HG03354 (cell line): Measurements from ENCODE around the gene TM4SF1.

Experiments
- ATAC-seq: cut with Tn5 transposase; IDR thresholded peaks from one replicate; pipeline ENCODE4 v1.9.1; 2021; ENCODE audit warnings: mild to moderate bottlenecking; ENCODE audit not compliant: unreplicated experiment, poor library complexity, severe bottlenecking

TM4SF1 gene

GRCh38 chr3:149377408-149378364 is at the start of gene TM4SF1:
TM4SF1 (minus strand) TSS chr3:149377649; CDS start chr3:149377547, 102 bp downstream.
- ATAC-seq: no peak

GRCh38 chr3:149426325-149426724 is 48.9 kb upstream of the TM4SF1 start:
- no peak for ATAC-seq

- no peak for ATAC-seq
Observed at GRCh38 chr3:149424918-149425317, 47.5 kb upstream of the TM4SF1 start.

- no peak for ATAC-seq
Observed at GRCh38 chr3:149421764-149422163, 44.3 kb upstream of the TM4SF1 start.

GRCh38 chr3:149419816-149420215 is 42.4 kb upstream of the TM4SF1 start:
- no peak for ATAC-seq

GRCh38 chr3:149417727-149418126 is 40.3 kb upstream of the TM4SF1 start:
- ATAC-seq: no peak

GRCh38 chr3:149417174-149417573 is 39.7 kb upstream of the TM4SF1 start:
- ATAC-seq: peak; percentile 96

- ATAC-seq: peak; percentile 40
Observed at GRCh38 chr3:149415484-149415883, 38.0 kb upstream of the TM4SF1 start.

GRCh38 chr3:149414557-149415231 is 37.2 kb upstream of the TM4SF1 start:
- ATAC-seq: no peak

GRCh38 chr3:149411583-149411982 is 34.1 kb upstream of the TM4SF1 start:
- no peak for ATAC-seq

- no peak for ATAC-seq
Observed at GRCh38 chr3:149409351-149409750, 31.9 kb upstream of the TM4SF1 start.

GRCh38 chr3:149407898-149408297 is 30.4 kb upstream of the TM4SF1 start:
- no peak for ATAC-seq

GRCh38 chr3:149406244-149406752 is 28.8 kb upstream of the TM4SF1 start:
- ATAC-seq: no peak

- ATAC-seq: no peak
Observed at GRCh38 chr3:149403443-149403842, 26.0 kb upstream of the TM4SF1 start.

- ATAC-seq: no peak
Observed at GRCh38 chr3:149402481-149402880, 25.0 kb upstream of the TM4SF1 start.

GRCh38 chr3:149401926-149402310 is 24.5 kb upstream of the TM4SF1 start:
- no peak for ATAC-seq

GRCh38 chr3:149401212-149401925 is 23.9 kb upstream of the TM4SF1 start:
- ATAC-seq: no peak

- no peak for ATAC-seq
Observed at GRCh38 chr3:149400645-149401044, 23.2 kb upstream of the TM4SF1 start.

GRCh38 chr3:149398296-149398695 is 20.8 kb upstream of the TM4SF1 start:
- ATAC-seq: no peak

- ATAC-seq: no peak
Observed at GRCh38 chr3:149397528-149397927, 20.1 kb upstream of the TM4SF1 start.
